ENCODE results near the gene ATP1B3.
"Not testable (repeated sequence)": the region's sequence is repeated elsewhere in the genome, so short reads cannot be mapped to it uniquely, and the experiment has no call there.

ATP1B3 gene

GRCh38 chr3:141909408-141909807, 33.0 kb downstream of the ATP1B3 start:
- no peak for DNase-seq

GRCh38 chr3:141909986-141910385, 33.5 kb downstream of the ATP1B3 start:
- intact Hi-C loops (cut with DNase I; ENCODE audit: low total_unique reads), result not testable (repeated sequence)

More at GRCh38 chr3:141909408-141909807, 33.0 kb downstream of the ATP1B3 start:
- TF ChIP-seq CTCF (IDR thresholded peaks at IDR 0.05), result no peak
- Histone ChIP-seq H3K4me1 (no peaks in the 10 kb centered on the region), H3K4me3 (no peak overlapping the region), H3K27ac (no peak overlapping the region), H3K36me3 (peaks cover 36 to 57% (median 38%) of the 10 kb centered on the region in 3 donors), H3K9me3 (no peaks in the 10 kb centered on the region), H3K27me3 (no peaks in the 10 kb centered on the region)
- intact Hi-C loops (cut with DNase I; ENCODE audit: low total_unique reads), result no loop called here

GRCh38 chr3:141913150-141913811, 36.8 kb downstream of the ATP1B3 start:
- H3K36me3 ChIP-seq, result peaks cover 25 to 54% (median 28%) of the 10 kb centered on the region in 3 donors
- DNase-seq, result no peak
- H3K4me3 ChIP-seq, result no peak overlapping the region
- intact Hi-C loops (cut with DNase I; ENCODE audit: low total_unique reads), result no loop called here
- H3K27me3 ChIP-seq, result no peaks in the 10 kb centered on the region
- H3K9me3 ChIP-seq, result no peaks in the 10 kb centered on the region
- no peak overlapping the region for H3K27ac ChIP-seq
- no peaks in the 10 kb centered on the region for H3K4me1 ChIP-seq
- TF ChIP-seq CTCF (IDR thresholded peaks at IDR 0.05), result peak; percentile 63 to 67

More at GRCh38 chr3:141909986-141910385, 33.5 kb downstream of the ATP1B3 start:
- not testable (repeated sequence) for H3K27me3 ChIP-seq, H3K9me3 ChIP-seq, H3K4me3 ChIP-seq, H3K27ac ChIP-seq, DNase-seq, H3K4me1 ChIP-seq
- H3K36me3 ChIP-seq, result peaks cover 38 to 54% (median 39%) of the 10 kb centered on the region in 3 donors

DNA sequence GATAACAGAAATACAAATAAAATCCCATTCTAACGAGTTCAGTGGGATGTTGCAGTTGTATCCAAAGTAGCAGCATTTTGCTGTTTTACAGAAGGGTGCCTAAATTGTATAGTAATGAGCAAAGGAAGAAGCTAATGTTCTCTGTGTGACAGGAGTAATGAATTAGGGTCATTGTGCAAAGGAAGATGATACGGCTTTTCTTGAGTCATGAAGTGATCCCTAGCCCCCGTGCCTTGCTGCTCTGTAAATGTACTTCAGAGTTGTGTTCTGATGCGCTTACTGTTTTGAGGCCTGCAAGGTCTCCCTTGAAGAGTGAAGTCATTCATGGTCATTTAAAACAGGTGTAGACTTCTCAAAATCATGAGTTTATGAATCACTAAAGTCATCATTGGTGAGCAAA, 37.9 kb downstream of the ATP1B3 start:
- Histone ChIP-seq H3K36me3 (peaks cover 18 to 47% (median 25%) of the 10 kb centered on the region in 3 donors), H3K27ac (no peak overlapping the region), H3K4me1 (no peaks in the 10 kb centered on the region), H3K27me3 (no peaks in the 10 kb centered on the region), H3K4me3 (no peak overlapping the region), H3K9me3 (no peaks in the 10 kb centered on the region)
- intact Hi-C loops (cut with DNase I; ENCODE audit: low total_unique reads), result no loop called here
- TF ChIP-seq CTCF (IDR thresholded peaks at IDR 0.05), result no peak
- no peak for DNase-seq

- Histone ChIP-seq H3K27me3 (no peaks in the 10 kb centered on the region), H3K4me3 (no peak overlapping the region), H3K27ac (no peak overlapping the region), H3K9me3 (no peaks in the 10 kb centered on the region), H3K36me3 (peaks cover 20 to 44% (median 25%) of the 10 kb centered on the region in 3 donors), H3K4me1 (no peaks in the 10 kb centered on the region)
- intact Hi-C loops (cut with DNase I; ENCODE audit: low total_unique reads), result no loop called here
- TF ChIP-seq CTCF (IDR thresholded peaks at IDR 0.05), result no peak
- no peak for DNase-seq
Measured at GRCh38 chr3:141915016-141915415, 38.6 kb downstream of the ATP1B3 start.

- no peak for TF ChIP-seq CTCF (IDR thresholded peaks at IDR 0.05)
- H3K36me3 ChIP-seq, result peaks cover 21 to 46% (median 25%) of the 10 kb centered on the region in 3 donors
- intact Hi-C loops (cut with DNase I; ENCODE audit: low total_unique reads), result no loop called here
- H3K4me3 ChIP-seq, result no peak overlapping the region
- no peak overlapping the region for H3K27ac ChIP-seq
- no peaks in the 10 kb centered on the region for H3K9me3 ChIP-seq
- no peak for DNase-seq
- no peaks in the 10 kb centered on the region for H3K4me1 ChIP-seq
- no peaks in the 10 kb centered on the region for H3K27me3 ChIP-seq
Measured at GRCh38 chr3:141915766-141916165, 39.3 kb downstream of the ATP1B3 start.

Measured in tibial artery (tissue), 4 donors.